Stimulated activated CD4-positive, alpha-beta T cell treated with anti-CD3 and anti-CD28 coated beads, Interleukin-1b, Interleukin-23, amount 100 ng/mL, for 1 hour (primary cell): Measurements from ENCODE around the gene GLYATL2.

Experiments used
- DNase-seq, 2 donors: peaks; one replicate each; pipeline ENCODE4 v3.0.0-alpha.2; 2020; ENCODE audit warnings: low read depth in 2 of 2

GLYATL2 gene

GRCh38 chr11:58796333-58796732 lies 48.2 kb downstream of the GLYATL2 start:
- no peak for DNase-seq

GRCh38 chr11:58788355-58789023 lies 56.0 kb downstream of the GLYATL2 start:
- no peak for DNase-seq

- no peak for DNase-seq
Measured at GRCh38 chr11:58787903-58788302, 56.6 kb downstream of the GLYATL2 start.

- DNase-seq: no peak
Measured at GRCh38 chr11:58786693-58787092, 57.8 kb downstream of the GLYATL2 start.

- no peak for DNase-seq
Measured at GRCh38 chr11:58784995-58785394, 59.5 kb downstream of the GLYATL2 start.
